H1 (cell line): Measurements from ENCODE around the gene PDE2A. TPM values are rescaled to one million over a fixed set of nuclear protein-coding genes. Genes with fewer than 3 reads are reported as not detected.

Experiments
- BACH1 ChIP-seq: IDR thresholded peaks from 2 replicates; pipeline ENCODE4 v1.6.1; 2012; ENCODE audit warnings: low read length, improper control_type of control experiment
- CEBPB ChIP-seq: IDR thresholded peaks from 2 replicates; pipeline ENCODE4 v1.6.1; 2012; ENCODE audit warnings: low read depth, low read length
- CHD7 ChIP-seq: fragments of 300-600 bp; sonication (generic); IDR thresholded peaks from 2 replicates; pipeline ENCODE4 v1.7.1; 2012; ENCODE audit warnings: low read length, moderate library complexity, mild to moderate bottlenecking, inconsistent platforms; ENCODE audit not compliant: insufficient replicate concordance
- EP300 ChIP-seq, 2 experiments: IDR thresholded peaks; 1 replicate in 1 of 2; 2 replicates in 1 of 2; pipeline ENCODE4 v1.6.1; 2011 to 2012; ENCODE audit warnings: low read depth in 2 of 2, low read length in 2 of 2, mild to moderate bottlenecking in 2 of 2, borderline replicate concordance in 1 of 2, inconsistent platforms in 1 of 2, moderate library complexity in 1 of 2
- MAFK ChIP-seq: IDR thresholded peaks from 2 replicates; pipeline ENCODE4 v1.6.1; 2012; ENCODE audit warnings: low read depth, mild to moderate bottlenecking, improper control_type of control experiment, low read length
- POU5F1 ChIP-seq: IDR thresholded peaks from 2 replicates; pipeline ENCODE4 v1.6.1; 2011; ENCODE audit warnings: low read depth, mild to moderate bottlenecking, low read length, moderate library complexity
- RAD21 ChIP-seq, 2 experiments: IDR thresholded peaks in 1 of 2; conservative IDR thresholded peaks in 1 of 2; 2 replicates each; pipeline ENCODE4 v1.6.1; 2011; ENCODE audit warnings: low read depth in 2 of 2, low read length in 2 of 2, improper control_type of control experiment in 1 of 2, inconsistent platforms in 1 of 2, mild to moderate bottlenecking in 1 of 2, moderate library complexity in 1 of 2
- SP2 ChIP-seq: IDR thresholded peaks from 2 replicates; pipeline ENCODE4 v1.6.1; 2012; ENCODE audit warnings: mild to moderate bottlenecking, low read length, inconsistent platforms
- polyA plus RNA-seq, 7 experiments: library from polyadenylated mRNA; depleted of rRNA in 3 of 7; stranded (reverse) in 5 of 7; unstranded in 2 of 7; fragments of >200 nt in 5 of 7; fragments of 200-250 nt in 2 of 7; gene quantifications; 1 replicate in 5 of 7; 2 replicates in 1 of 7; 4 replicates in 1 of 7; pipeline versions ENCODE4 v1.2.1 to v1.2.3, GENCODE V29; 2011 to 2013; ENCODE audit warnings: missing spikeins in 2 of 7, mixed read lengths in 2 of 7
- total RNA-seq: library from RNA; stranded (reverse); fragmentation: NEBNext Ultra II Directional; extraction: Animal tissue kit (Norgen Biotek cat#: 25700); gene quantifications from 2 replicates; pipeline ENCODE4 v1.2.1, GENCODE V29; 2021
- TF ChIP-seq, protein P1 (sequence below): IDR thresholded peaks from 2 replicates; pipeline ENCODE4 v1.6.1; 2011; ENCODE audit warnings: low read length, improper control_type of control experiment
- TF ChIP-seq, protein P2 (sequence below): IDR thresholded peaks from 2 replicates; pipeline ENCODE4 v1.6.1; 2012; ENCODE audit warnings: inconsistent platforms

PDE2A gene
- total and polyA plus RNA-seq, 2 of the 8 experiments (the other 6 are each of a cell fraction or from before 2014, with no cell fraction given), result 3.4 to 7.1 TPM

DNA sequence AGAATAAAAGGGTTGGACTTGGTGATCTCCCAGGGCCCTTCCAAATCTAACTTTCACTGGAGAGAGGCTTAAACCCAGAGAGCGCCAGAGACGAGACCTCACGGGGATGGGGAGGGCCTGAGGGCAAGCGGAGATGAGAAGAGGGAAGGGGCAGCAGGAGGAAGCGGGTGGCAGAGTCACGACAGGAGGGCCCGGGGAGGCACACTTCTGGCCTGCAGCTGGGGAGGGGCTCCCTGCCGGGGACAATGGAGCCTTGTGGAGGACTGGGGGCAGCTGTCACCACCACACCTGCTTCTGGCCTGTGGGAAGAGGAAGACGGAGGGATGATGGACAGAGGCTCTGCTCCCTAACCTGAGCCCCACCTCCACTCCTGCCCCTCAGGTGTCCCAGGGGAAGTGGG is 40.2 kb downstream of the PDE2A start (continued):
- TF ChIP-seq CHD7 (no peak), POU5F1 (no peak), SP2 (no peak), CEBPB (no peak), MAFK (no peak), RAD21 (IDR thresholded peaks at IDR 0.05 in 1 of 2, conservative IDR thresholded peaks at IDR 0.05 in 1 of 2; ENCODE audit: low read depth in 2 of 2, low read length in 2 of 2) (no peak), EP300 (IDR thresholded peaks at IDR 0.05; ENCODE audit: borderline replicate concordance in 1 of 2, low read depth in 2 of 2, low read length in 2 of 2) (no peak), BACH1 (no peak)
- TF ChIP-seq, protein P1, sequence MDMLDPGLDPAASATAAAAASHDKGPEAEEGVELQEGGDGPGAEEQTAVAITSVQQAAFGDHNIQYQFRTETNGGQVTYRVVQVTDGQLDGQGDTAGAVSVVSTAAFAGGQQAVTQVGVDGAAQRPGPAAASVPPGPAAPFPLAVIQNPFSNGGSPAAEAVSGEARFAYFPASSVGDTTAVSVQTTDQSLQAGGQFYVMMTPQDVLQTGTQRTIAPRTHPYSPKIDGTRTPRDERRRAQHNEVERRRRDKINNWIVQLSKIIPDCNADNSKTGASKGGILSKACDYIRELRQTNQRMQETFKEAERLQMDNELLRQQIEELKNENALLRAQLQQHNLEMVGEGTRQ, result no peak
- TF ChIP-seq, protein P2, sequence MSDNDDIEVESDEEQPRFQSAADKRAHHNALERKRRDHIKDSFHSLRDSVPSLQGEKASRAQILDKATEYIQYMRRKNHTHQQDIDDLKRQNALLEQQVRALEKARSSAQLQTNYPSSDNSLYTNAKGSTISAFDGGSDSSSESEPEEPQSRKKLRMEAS, result no peak
